HEK293 (cell line): ENCODE measurements around the gene ARHGEF28.

Source experiments
- CTCF ChIA-PET: fragments of 350-600 bp; formaldehyde crosslinking; extraction: SDS; loops from one replicate; lab custom pipeline; 2021; ENCODE audit warnings: antibody characterized with exemption; lab: Yijun Ruan, JAX
- POLR2A ChIA-PET: fragments of 300-600 bp; formaldehyde crosslinking; extraction: SDS; loops from one replicate; lab custom pipeline; 2020; ENCODE audit warnings: antibody characterized with exemption, inconsistent platforms; lab: Yijun Ruan, JAX
- H3K27ac ChIP-seq: fragments of 200-500 bp; sonication (Bioruptor generic); 2 replicates; pipeline ENCODE4 v1.5.1; 2014; ENCODE audit warnings: low read depth, low read length, control low read depth, inconsistent platforms; ENCODE audit errors: extremely low read depth
- H3K36me3 ChIP-seq, 2 experiments: fragments of 200-500 bp in 1 of 2; sonication (Bioruptor generic) in 1 of 2; 1 replicate in 1 of 2; 2 replicates in 1 of 2; pipeline ENCODE4 v1.5.1; 2014 to 2017; ENCODE audit warnings: inconsistent platforms in 2 of 2, low read length in 2 of 2; ENCODE audit not compliant: control insufficient read depth in 2 of 2, insufficient read depth in 1 of 2
- H3K4me1 ChIP-seq: fragments of 200-500 bp; sonication (Bioruptor generic); 2 replicates; pipeline ENCODE4 v1.5.1; 2014; ENCODE audit warnings: mild to moderate bottlenecking, low read length, inconsistent platforms; ENCODE audit not compliant: control insufficient read depth, insufficient read depth
- H3K4me3 ChIP-seq: 2 replicates; pipeline ENCODE4 v1.5.1; 2011; ENCODE audit warnings: low read depth, mild to moderate bottlenecking, control low read depth, low read length, moderate library complexity
- H3K9me3 ChIP-seq: fragments of 200-500 bp; sonication (Bioruptor generic); 2 replicates; pipeline ENCODE4 v1.5.1; 2014; ENCODE audit warnings: low read depth, low read length, inconsistent platforms; ENCODE audit not compliant: control insufficient read depth, insufficient read depth
- KLF8 ChIP-seq: fragments of 450-650 bp; formaldehyde crosslinking; IDR thresholded peaks from 2 replicates; pipeline ENCODE4 v1.5.1; 2016; ENCODE audit warnings: missing biosample characterization, missing genetic modification characterization
- MZF1 ChIP-seq: fragments of 450-650 bp; formaldehyde crosslinking; IDR thresholded peaks from 2 replicates; pipeline ENCODE4 v1.5.1; 2017; ENCODE audit warnings: missing biosample characterization, missing genetic modification characterization, borderline replicate concordance
- SCRT1 ChIP-seq: fragments of 450-650 bp; formaldehyde crosslinking; IDR thresholded peaks from 2 replicates; pipeline ENCODE4 v1.5.1; 2016; ENCODE audit warnings: missing biosample characterization, missing genetic modification characterization, borderline replicate concordance
- SP2 ChIP-seq: fragments of 450-650 bp; formaldehyde crosslinking; IDR thresholded peaks from 2 replicates; pipeline ENCODE4 v1.5.1; 2016; ENCODE audit warnings: missing biosample characterization, missing genetic modification characterization
- TCF7L2 ChIP-seq: IDR thresholded peaks from 2 replicates; pipeline ENCODE4 v1.6.1; 2011; ENCODE audit warnings: low read depth, mild to moderate bottlenecking, inconsistent platforms, low read length, moderate library complexity, borderline replicate concordance
- YY2 ChIP-seq: fragments of 450-650 bp; formaldehyde crosslinking; IDR thresholded peaks from 2 replicates; pipeline ENCODE4 v1.5.1; 2016; ENCODE audit warnings: missing biosample characterization, missing genetic modification characterization
- ZBTB17 ChIP-seq: fragments of 450-650 bp; formaldehyde crosslinking; IDR thresholded peaks from 2 replicates; pipeline ENCODE4 v1.5.1; 2016; ENCODE audit warnings: missing biosample characterization, missing genetic modification characterization
- ZBTB8A ChIP-seq: fragments of 450-650 bp; formaldehyde crosslinking; IDR thresholded peaks from 2 replicates; pipeline ENCODE4 v1.5.1; 2016; ENCODE audit warnings: missing biosample characterization, missing genetic modification characterization
- ZFP37 ChIP-seq: fragments of 450-650 bp; formaldehyde crosslinking; IDR thresholded peaks from 2 replicates; pipeline ENCODE4 v1.5.1; 2016; ENCODE audit warnings: missing biosample characterization, missing genetic modification characterization
- ZIC2 ChIP-seq: fragments of 450-650 bp; formaldehyde crosslinking; IDR thresholded peaks from 2 replicates; pipeline ENCODE4 v1.5.1; 2016; ENCODE audit warnings: missing biosample characterization, missing genetic modification characterization
- ZNF211 ChIP-seq: fragments of 450-650 bp; formaldehyde crosslinking; IDR thresholded peaks from 2 replicates; pipeline ENCODE4 v1.5.1; 2016; ENCODE audit warnings: low read depth, missing biosample characterization, missing genetic modification characterization
- ZNF514 ChIP-seq: fragments of 450-650 bp; formaldehyde crosslinking; IDR thresholded peaks from 2 replicates; pipeline ENCODE4 v1.5.1; 2016; ENCODE audit warnings: missing biosample characterization, missing genetic modification characterization
- ZNF529 ChIP-seq: fragments of 450-650 bp; formaldehyde crosslinking; IDR thresholded peaks from 2 replicates; pipeline ENCODE4 v1.5.1; 2017; ENCODE audit warnings: missing genetic modification characterization, missing biosample characterization; ENCODE audit not compliant: insufficient replicate concordance
- ZNF571 ChIP-seq: fragments of 450-650 bp; formaldehyde crosslinking; IDR thresholded peaks from 2 replicates; pipeline ENCODE4 v1.5.0; 2017; ENCODE audit warnings: missing biosample characterization, missing genetic modification characterization
- ZNF600 ChIP-seq: fragments of 450-650 bp; formaldehyde crosslinking; IDR thresholded peaks from 2 replicates; pipeline ENCODE4 v1.5.1; 2016; ENCODE audit warnings: missing biosample characterization, missing genetic modification characterization
- ZNF654 ChIP-seq: fragments of 450-650 bp; formaldehyde crosslinking; IDR thresholded peaks from 2 replicates; pipeline ENCODE4 v1.5.1; 2016; ENCODE audit warnings: low read depth, missing biosample characterization, missing genetic modification characterization
- ZNF692 ChIP-seq: fragments of 450-650 bp; formaldehyde crosslinking; IDR thresholded peaks from 2 replicates; pipeline ENCODE4 v1.5.1; 2016; ENCODE audit warnings: missing biosample characterization, missing genetic modification characterization
- ZNF704 ChIP-seq: fragments of 450-650 bp; formaldehyde crosslinking; IDR thresholded peaks from 2 replicates; pipeline ENCODE4 v1.5.1; 2016; ENCODE audit warnings: missing biosample characterization, missing genetic modification characterization
- TF ChIP-seq, protein P1 (sequence below): fragments of 450-650 bp; formaldehyde crosslinking; IDR thresholded peaks from 2 replicates; pipeline ENCODE4 v1.5.1; 2016; ENCODE audit warnings: missing biosample characterization, missing genetic modification characterization
- TF ChIP-seq, protein P2 (sequence below): fragments of 450-650 bp; formaldehyde crosslinking; IDR thresholded peaks from 2 replicates; pipeline ENCODE4 v1.5.1; 2016; ENCODE audit warnings: missing biosample characterization, missing genetic modification characterization

ARHGEF28 gene

DNA sequence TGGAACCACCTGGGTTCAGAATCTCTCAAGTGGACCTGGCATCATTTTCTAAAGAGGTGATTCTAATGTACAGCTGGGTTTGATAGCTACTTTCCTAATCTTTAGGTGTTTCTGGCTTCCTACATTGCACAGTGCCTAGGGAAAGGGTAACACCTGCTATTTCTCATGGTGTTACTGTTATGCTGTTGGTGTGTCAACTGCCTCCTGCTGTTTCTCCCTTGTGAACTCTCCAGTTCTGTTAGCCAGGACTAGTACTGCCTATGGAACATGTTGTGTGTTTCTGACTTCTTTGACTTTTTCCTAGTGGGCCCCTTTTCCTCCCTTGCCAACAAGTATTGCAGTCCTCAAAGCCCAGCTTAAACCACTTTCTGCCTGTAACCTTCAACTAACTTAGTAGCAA is 5.5 kb downstream of the ARHGEF28 start (continued):
- TF ChIP-seq ZFP37 (tag by site-specific recombination) (no peak), SP2 (no peak), ZNF600 (tag by site-specific recombination) (0 out of 2 replicates have a peak, but pooled peaks have one; percentile 41), ZIC2 (tag by site-specific recombination) (peak; percentile 72), ZNF692 (tag by site-specific recombination) (peak; percentile 69)

DNA sequence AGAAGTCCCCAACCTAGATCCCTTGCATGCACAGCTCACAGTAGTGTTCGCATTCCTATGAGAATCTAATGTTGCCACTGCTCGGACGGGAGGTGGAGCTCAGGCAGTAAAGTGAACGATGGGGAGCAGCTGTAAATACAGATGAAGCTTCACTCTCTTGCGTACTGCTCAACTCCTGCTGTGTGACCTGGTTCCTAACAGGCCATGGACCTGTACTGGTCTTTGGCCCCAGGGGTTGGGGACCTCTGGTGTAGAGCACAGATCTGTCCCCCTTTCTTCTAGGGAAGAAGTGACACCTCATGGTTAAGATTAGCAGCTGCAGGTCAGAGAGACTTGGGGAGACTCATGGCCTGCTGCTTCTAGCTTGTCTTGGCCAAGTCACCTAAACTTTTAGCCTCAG is 7.1 kb downstream of the ARHGEF28 start:
- TF ChIP-seq ZNF514 (tag by site-specific recombination) (no peak), TCF7L2 (no peak), ZNF654 (0 out of 2 replicates have a peak, but pooled peaks have one; percentile 10), YY2 (tag by site-specific recombination) (no peak), MZF1 (tag by site-specific recombination) (peak; percentile 29; the same call in 1 of the 2 replicates), KLF8 (tag by site-specific recombination) (no peak)
- H3K4me3 ChIP-seq: no peak overlapping the region
- peaks cover 28% of the 10 kb centered on the region for H3K4me1 ChIP-seq
- H3K27ac ChIP-seq: no peak overlapping the region
- no peaks in the 10 kb centered on the region for H3K9me3 ChIP-seq
- ChIA-PET POLR2A (no interaction called here), CTCF (interaction anchor here (0.6 to 1.0 kb wide), 3 partner anchors 23 to 166 kb away, joined by 3 read pairs; no protein-coding TSS in a partner anchor)
- no peaks in the 10 kb centered on the region for H3K36me3 ChIP-seq

GRCh38 chr5:73636408-73636807 is 10.4 kb downstream of the ARHGEF28 start:
- TF ChIP-seq SCRT1 (tag by site-specific recombination) (no peak), ZNF211 (tag by site-specific recombination) (no peak), ZBTB8A (tag by site-specific recombination) (no peak), ZNF654 (no peak), KLF8 (tag by site-specific recombination) (no peak), ZNF704 (tag by site-specific recombination) (no peak), ZNF529 (tag by site-specific recombination) (no peak), ZBTB17 (tag by site-specific recombination) (no peak), ZNF571 (tag by site-specific recombination) (no peak)
- TF ChIP-seq, protein P1, sequence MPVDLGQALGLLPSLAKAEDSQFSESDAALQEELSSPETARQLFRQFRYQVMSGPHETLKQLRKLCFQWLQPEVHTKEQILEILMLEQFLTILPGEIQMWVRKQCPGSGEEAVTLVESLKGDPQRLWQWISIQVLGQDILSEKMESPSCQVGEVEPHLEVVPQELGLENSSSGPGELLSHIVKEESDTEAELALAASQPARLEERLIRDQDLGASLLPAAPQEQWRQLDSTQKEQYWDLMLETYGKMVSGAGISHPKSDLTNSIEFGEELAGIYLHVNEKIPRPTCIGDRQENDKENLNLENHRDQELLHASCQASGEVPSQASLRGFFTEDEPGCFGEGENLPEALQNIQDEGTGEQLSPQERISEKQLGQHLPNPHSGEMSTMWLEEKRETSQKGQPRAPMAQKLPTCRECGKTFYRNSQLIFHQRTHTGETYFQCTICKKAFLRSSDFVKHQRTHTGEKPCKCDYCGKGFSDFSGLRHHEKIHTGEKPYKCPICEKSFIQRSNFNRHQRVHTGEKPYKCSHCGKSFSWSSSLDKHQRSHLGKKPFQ: peak; percentile 92
- TF ChIP-seq, protein P2, sequence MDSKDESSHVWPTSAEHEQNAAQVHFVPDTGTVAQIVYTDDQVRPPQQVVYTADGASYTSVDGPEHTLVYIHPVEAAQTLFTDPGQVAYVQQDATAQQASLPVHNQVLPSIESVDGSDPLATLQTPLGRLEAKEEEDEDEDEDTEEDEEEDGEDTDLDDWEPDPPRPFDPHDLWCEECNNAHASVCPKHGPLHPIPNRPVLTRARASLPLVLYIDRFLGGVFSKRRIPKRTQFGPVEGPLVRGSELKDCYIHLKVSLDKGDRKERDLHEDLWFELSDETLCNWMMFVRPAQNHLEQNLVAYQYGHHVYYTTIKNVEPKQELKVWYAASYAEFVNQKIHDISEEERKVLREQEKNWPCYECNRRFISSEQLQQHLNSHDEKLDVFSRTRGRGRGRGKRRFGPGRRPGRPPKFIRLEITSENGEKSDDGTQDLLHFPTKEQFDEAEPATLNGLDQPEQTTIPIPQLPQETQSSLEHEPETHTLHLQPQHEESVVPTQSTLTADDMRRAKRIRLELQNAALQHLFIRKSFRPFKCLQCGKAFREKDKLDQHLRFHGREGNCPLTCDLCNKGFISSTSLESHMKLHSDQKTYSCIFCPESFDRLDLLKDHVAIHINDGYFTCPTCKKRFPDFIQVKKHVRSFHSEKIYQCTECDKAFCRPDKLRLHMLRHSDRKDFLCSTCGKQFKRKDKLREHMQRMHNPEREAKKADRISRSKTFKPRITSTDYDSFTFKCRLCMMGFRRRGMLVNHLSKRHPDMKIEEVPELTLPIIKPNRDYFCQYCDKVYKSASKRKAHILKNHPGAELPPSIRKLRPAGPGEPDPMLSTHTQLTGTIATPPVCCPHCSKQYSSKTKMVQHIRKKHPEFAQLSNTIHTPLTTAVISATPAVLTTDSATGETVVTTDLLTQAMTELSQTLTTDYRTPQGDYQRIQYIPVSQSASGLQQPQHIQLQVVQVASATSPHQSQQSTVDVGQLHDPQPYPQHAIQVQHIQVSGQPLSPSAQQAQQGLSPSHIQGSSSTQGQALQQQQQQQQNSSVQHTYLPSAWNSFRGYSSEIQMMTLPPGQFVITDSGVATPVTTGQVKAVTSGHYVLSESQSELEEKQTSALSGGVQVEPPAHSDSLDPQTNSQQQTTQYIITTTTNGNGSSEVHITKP (tag by site-specific recombination): peak; percentile 78
- Histone ChIP-seq H3K36me3 (no peaks in the 10 kb centered on the region), H3K4me1 (peaks cover 33% of the 10 kb centered on the region), H3K4me3 (no peak overlapping the region), H3K9me3 (no peaks in the 10 kb centered on the region), H3K27ac (no peak overlapping the region)
- ChIA-PET POLR2A (no interaction called here), CTCF (interaction anchor here (1.6 kb wide), 1 partner anchor 10 kb away, joined by 3 read pairs; no protein-coding TSS in a partner anchor)
